ENCODE measurements around the gene HLF.

- TF ChIP-seq CTCF (IDR thresholded peaks at IDR 0.05; ENCODE audit: insufficient read depth, low read length), result no peak
- TF ChIP-seq POLR2AphosphoS5 (IDR thresholded peaks at IDR 0.05; ENCODE audit: low read depth), result no peak
- no peak for TF ChIP-seq SPI1 (IDR thresholded peaks at IDR 0.05; ENCODE audit: borderline replicate concordance, low read depth)
Measured at GRCh38 chr17:55314061-55314783, 49.5 kb downstream of the HLF start.
